GM12878 (cell line): Measurements from ENCODE around the gene VGLL3.

ENCODE experiments used
- E4F1 ChIP-seq: fragments of 450-650 bp; IDR thresholded peaks from 2 replicates; pipeline ENCODE4 v1.6.1; 2018; ENCODE audit warnings: borderline replicate concordance, mild to moderate bottlenecking; ENCODE audit not compliant: partially characterized antibody
- JUNB ChIP-seq: IDR thresholded peaks from 2 replicates; pipeline ENCODE4 v1.6.1; 2016; ENCODE audit warnings: antibody characterized with exemption, mild to moderate bottlenecking
- TAF1 ChIP-seq: IDR thresholded peaks from 2 replicates; pipeline ENCODE4 v1.6.1; 2011; ENCODE audit warnings: mild to moderate bottlenecking, low read depth, low read length, borderline replicate concordance
- USF2 ChIP-seq: IDR thresholded peaks from 2 replicates; pipeline ENCODE4 v1.6.1; 2011; ENCODE audit warnings: low read depth, low read length, improper control_type of control experiment, borderline replicate concordance
- YY1 ChIP-seq: IDR thresholded peaks from 2 replicates; pipeline ENCODE4 v1.6.1; 2011; ENCODE audit warnings: low read depth, mild to moderate bottlenecking, low read length
- ZSCAN29 ChIP-seq: fragments of 450-650 bp; IDR thresholded peaks from 2 replicates; pipeline ENCODE4 v1.6.1; 2017; ENCODE audit warnings: mild to moderate bottlenecking, moderate library complexity
- TF ChIP-seq, protein P1 (sequence below), 3 experiments: IDR thresholded peaks in 2 of 3; conservative IDR thresholded peaks in 1 of 3; 2 replicates each; pipeline ENCODE4 v1.5.1; 2011; ENCODE audit warnings: low read depth in 3 of 3, low read length in 3 of 3, mild to moderate bottlenecking in 3 of 3, control low read depth in 2 of 3, moderate library complexity in 2 of 3, inconsistent platforms in 1 of 3, mixed read lengths in 1 of 3; ENCODE audit not compliant: control insufficient read depth in 2 of 3, insufficient read depth in 1 of 3; ENCODE audit errors: extremely low read depth in 1 of 3
- TF ChIP-seq, protein P2 (sequence below): IDR thresholded peaks from 2 replicates; pipeline ENCODE4 v1.6.1; 2012; ENCODE audit warnings: low read depth, low read length, improper control_type of control experiment

DNA sequence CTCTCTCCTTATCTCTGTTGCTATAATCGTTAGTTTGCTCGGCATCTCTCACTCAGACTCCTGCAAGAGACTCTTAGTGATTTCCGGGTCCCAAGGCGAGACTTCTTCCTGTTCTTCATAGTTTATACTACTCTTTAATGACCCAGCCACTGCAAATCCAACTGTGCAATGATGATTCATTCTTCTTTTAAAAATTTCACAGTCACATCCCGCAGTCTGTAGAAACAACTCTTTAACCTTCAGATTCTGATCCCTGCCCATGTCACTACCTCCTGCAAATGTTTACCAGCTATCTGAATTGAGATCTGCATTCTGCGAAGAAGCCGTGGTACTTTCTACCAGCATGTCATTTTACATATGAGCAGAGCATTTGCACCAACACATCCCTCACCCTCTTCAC is 2.8 kb upstream of the VGLL3 start:
- TF ChIP-seq E4F1 (no peak), USF2 (no peak), YY1 (no peak), ZSCAN29 (no peak), JUNB (no peak), TAF1 (no peak)
- TF ChIP-seq, protein P1, sequence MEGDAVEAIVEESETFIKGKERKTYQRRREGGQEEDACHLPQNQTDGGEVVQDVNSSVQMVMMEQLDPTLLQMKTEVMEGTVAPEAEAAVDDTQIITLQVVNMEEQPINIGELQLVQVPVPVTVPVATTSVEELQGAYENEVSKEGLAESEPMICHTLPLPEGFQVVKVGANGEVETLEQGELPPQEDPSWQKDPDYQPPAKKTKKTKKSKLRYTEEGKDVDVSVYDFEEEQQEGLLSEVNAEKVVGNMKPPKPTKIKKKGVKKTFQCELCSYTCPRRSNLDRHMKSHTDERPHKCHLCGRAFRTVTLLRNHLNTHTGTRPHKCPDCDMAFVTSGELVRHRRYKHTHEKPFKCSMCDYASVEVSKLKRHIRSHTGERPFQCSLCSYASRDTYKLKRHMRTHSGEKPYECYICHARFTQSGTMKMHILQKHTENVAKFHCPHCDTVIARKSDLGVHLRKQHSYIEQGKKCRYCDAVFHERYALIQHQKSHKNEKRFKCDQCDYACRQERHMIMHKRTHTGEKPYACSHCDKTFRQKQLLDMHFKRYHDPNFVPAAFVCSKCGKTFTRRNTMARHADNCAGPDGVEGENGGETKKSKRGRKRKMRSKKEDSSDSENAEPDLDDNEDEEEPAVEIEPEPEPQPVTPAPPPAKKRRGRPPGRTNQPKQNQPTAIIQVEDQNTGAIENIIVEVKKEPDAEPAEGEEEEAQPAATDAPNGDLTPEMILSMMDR (IDR thresholded peaks at IDR 0.05 in 2 of 3, conservative IDR thresholded peaks at IDR 0.05 in 1 of 3; ENCODE audit: control insufficient read depth in 2 of 3, extremely low read depth in 1 of 3, insufficient read depth in 1 of 3, low read depth in 3 of 3, low read length in 3 of 3) = no peak
- TF ChIP-seq, protein P2, sequence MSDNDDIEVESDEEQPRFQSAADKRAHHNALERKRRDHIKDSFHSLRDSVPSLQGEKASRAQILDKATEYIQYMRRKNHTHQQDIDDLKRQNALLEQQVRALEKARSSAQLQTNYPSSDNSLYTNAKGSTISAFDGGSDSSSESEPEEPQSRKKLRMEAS = no peak
